Jurkat, Clone E6-1 (cell line): ENCODE data around the gene P2RX5.
"Not testable (repeated sequence)": the region's sequence is repeated elsewhere in the genome, so short reads cannot be mapped to it uniquely, and the experiment has no call there.

Source experiments
- DNase-seq: peaks from one replicate; pipeline ENCODE4 v3.0.0-alpha.2; 2011; ENCODE audit warnings: low read depth, low spot score
- H3K4me3 ChIP-seq: 2 replicates; pipeline ENCODE4 v1.5.1; 2011; ENCODE audit warnings: mild to moderate bottlenecking, low read length, control low read depth, moderate library complexity

P2RX5 gene

GRCh38 chr17:3718201-3718600 is 22.2 kb upstream of the P2RX5 start:
- no peak for DNase-seq
- no peak overlapping the region for H3K4me3 ChIP-seq

- H3K4me3 ChIP-seq, result no peak overlapping the region
- DNase-seq, result no peak
Measured at GRCh38 chr17:3715296-3715695, 19.3 kb upstream of the P2RX5 start.

GRCh38 chr17:3712811-3713463 is 17.0 kb upstream of the P2RX5 start:
- H3K4me3 ChIP-seq, result no peak overlapping the region
- peak; percentile 80 for DNase-seq

GRCh38 chr17:3710951-3711383 is 15.0 kb upstream of the P2RX5 start:
- DNase-seq, result peak; percentile 95
- peak overlapping the region; percentile 30 for H3K4me3 ChIP-seq

- H3K4me3 ChIP-seq, result no peak overlapping the region
- no peak for DNase-seq
Measured at GRCh38 chr17:3708366-3708765, 12.4 kb upstream of the P2RX5 start.

- not testable (repeated sequence) for DNase-seq
Measured at GRCh38 chr17:3705718-3705984, 9.7 kb upstream of the P2RX5 start.

GRCh38 chr17:3704931-3705717 is 9.2 kb upstream of the P2RX5 start:
- no peak for DNase-seq
- H3K4me3 ChIP-seq, result no peak overlapping the region

More at GRCh38 chr17:3705718-3705984, 9.7 kb upstream of the P2RX5 start:
- H3K4me3 ChIP-seq, result not testable (repeated sequence)

GRCh38 chr17:3702041-3702539 is 6.1 kb upstream of the P2RX5 start:
- not testable (repeated sequence) for H3K4me3 ChIP-seq, DNase-seq

- DNase-seq, result no peak
- no peak overlapping the region for H3K4me3 ChIP-seq
Measured at GRCh38 chr17:3699951-3700350, 4.0 kb upstream of the P2RX5 start.

GRCh38 chr17:3698139-3698538 is 2.2 kb upstream of the P2RX5 start:
- no peak for DNase-seq
- no peak overlapping the region for H3K4me3 ChIP-seq

- H3K4me3 ChIP-seq, result no peak overlapping the region
- no peak for DNase-seq
Measured at GRCh38 chr17:3697103-3697476, 1.1 kb upstream of the P2RX5 start.

GRCh38 chr17:3695129-3695722 is 729 bp downstream of the P2RX5 start:
- peak overlapping the region; percentile 77 for H3K4me3 ChIP-seq
- DNase-seq, result no peak

GRCh38 chr17:3693829-3694231 is 2.1 kb downstream of the P2RX5 start:
- no peak for DNase-seq
- H3K4me3 ChIP-seq, result no peak overlapping the region

- H3K4me3 ChIP-seq, result no peak overlapping the region
- no peak for DNase-seq
Measured at GRCh38 chr17:3693141-3693540, 2.8 kb downstream of the P2RX5 start.

GRCh38 chr17:3692346-3692745 is 3.6 kb downstream of the P2RX5 start:
- H3K4me3 ChIP-seq, result no peak overlapping the region
- DNase-seq, result no peak

- no peak for DNase-seq
- H3K4me3 ChIP-seq, result no peak overlapping the region
Measured at GRCh38 chr17:3691617-3692067, 4.3 kb downstream of the P2RX5 start.

GRCh38 chr17:3690094-3690715 is 5.8 kb downstream of the P2RX5 start:
- H3K4me3 ChIP-seq, result no peak overlapping the region
- no peak for DNase-seq

GRCh38 chr17:3689262-3690093 is 6.5 kb downstream of the P2RX5 start:
- H3K4me3 ChIP-seq, result no peak overlapping the region
- no peak for DNase-seq

GRCh38 chr17:3688852-3689261 is 7.1 kb downstream of the P2RX5 start:
- no peak for DNase-seq

More at GRCh38 chr17:3688852-3689261, 7.1 kb downstream of the P2RX5 start:
- H3K4me3 ChIP-seq, result no peak overlapping the region
